ENCODE data around the gene USP24.
"Not testable (repeated sequence)": the region's sequence is repeated elsewhere in the genome, so short reads cannot be mapped to it uniquely, and the experiment has no call there.

Gene USP24

DNA sequence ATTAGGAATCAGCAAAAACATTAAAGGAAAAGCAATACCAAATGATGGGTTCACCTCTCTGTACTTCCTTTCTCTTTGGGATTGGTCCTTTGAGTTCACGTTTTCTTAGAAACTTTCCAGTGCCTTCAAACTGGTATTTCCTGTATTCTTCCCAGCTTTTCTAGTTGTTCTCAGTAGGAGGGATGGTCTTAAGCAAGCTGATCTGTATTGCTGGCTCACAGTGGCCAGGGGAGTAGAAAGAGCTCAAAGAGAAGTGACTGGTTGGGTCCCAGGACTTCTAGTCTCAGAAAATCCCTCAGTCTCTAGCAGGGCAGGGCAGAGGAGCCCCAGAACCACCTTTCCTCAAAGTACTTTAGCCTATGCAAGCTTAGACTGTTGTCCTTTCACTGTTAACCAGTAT lies 10.1 kb upstream of the USP24 start:
- DNase-seq = no peak

DNA sequence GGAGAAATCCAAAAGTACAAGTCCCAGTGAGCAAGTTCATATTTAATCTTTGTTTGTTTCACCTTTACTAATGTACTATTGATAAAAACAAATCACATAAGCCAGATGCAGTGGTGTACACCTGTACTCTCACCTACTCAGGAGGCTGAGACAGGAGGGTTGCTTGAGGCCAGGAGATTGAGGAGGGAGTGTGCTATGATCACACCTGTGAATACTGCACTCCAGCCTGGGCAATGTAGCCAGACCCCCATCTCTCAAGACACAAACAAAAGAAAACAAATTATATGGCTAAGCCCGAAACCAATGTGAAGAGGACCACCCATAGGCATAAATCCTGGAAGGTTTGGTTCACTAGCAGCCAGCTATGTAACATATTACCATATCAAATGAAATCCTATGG lies 9.6 kb upstream of the USP24 start:
- no peak for DNase-seq

DNA sequence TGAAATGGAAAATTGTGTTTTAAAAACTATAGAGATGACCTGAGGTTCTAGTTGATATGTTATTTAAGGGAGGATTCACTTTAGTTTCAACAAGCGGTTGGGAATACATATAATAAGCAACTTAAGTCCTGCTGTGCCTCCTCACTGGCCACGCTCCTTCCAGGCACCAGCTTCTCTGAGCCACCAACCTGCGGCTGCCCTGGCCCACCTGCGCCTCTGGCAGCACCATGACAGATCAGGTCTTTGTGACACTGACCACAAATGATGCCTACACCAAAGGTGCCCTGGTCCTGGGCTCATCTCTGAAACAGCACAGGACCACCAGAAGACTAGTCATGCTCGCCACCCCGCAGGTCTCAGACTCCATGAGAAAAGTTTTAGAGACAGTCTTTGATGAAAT lies 7.0 kb upstream of the USP24 start:
- no peak for DNase-seq

DNA sequence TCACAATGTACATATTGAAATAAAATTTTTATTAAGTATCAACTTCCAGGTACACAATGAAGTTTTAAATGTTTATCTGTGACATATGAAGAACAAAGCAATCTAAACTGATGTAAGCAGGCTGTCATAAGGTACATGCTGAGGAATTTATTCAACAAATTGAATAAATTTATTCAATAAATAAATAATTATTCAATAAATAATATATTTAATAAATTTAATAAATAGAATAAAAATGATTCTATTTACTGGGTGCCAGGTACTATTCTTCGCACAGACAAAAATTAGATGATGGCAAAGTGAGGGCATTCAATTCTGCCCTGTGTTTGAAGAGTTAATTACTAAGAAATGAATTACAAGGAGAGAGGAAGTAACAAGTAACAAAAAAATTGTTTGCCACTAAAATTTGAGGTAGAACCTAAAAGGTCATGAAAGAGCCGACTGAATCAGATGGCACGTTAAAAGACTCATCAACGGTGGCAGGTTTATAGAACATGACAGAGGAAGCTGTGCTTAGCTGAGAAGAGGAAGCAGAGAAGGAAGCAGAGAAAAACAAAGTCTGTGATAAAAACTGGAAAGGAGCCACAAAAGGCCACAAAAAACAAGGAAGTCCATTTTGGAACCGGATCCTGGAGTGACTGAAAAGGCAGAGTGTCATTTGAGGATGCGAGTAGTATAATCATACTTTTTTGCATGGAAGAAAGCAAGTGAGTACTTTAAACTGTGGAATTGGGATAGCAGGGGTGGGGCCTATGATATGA lies 2.2 kb upstream of the USP24 start:
- DNase-seq = no peak

DNA sequence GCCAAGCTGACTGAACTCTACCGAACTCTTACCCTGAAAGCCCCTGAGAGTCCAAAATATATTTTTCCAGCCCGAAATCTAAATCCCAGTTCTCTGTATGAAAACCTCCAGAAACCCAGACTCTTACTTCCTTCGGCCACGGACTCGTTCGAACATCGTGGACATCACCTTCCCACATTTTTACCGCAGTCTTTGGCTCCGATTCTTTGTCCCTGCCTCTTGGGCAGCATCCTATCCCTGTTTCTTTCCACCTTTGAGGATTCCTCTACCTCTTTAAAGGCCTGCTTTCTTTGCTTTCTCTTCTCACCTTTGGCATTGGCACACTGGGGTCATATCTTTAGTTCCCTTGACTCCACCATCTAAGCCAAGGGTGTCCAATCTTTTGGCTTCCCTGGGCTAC lies 932 bp upstream of the USP24 start:
- no peak for DNase-seq

DNA sequence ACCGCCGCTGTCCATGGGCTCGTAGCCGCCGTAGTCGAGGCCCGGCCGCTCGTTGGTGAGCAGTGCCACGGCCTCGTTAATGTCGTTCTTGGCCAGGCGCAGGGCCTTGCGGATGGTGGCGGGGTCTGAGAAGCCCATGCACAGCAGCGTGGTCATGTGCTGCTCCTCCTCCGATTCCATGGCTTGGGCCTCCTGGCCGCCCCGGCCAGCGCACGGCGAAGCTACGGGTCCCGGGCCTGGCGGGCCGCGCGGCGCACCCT lies 300 bp downstream of the USP24 start:
- DNase-seq = peak; percentile 51

DNA sequence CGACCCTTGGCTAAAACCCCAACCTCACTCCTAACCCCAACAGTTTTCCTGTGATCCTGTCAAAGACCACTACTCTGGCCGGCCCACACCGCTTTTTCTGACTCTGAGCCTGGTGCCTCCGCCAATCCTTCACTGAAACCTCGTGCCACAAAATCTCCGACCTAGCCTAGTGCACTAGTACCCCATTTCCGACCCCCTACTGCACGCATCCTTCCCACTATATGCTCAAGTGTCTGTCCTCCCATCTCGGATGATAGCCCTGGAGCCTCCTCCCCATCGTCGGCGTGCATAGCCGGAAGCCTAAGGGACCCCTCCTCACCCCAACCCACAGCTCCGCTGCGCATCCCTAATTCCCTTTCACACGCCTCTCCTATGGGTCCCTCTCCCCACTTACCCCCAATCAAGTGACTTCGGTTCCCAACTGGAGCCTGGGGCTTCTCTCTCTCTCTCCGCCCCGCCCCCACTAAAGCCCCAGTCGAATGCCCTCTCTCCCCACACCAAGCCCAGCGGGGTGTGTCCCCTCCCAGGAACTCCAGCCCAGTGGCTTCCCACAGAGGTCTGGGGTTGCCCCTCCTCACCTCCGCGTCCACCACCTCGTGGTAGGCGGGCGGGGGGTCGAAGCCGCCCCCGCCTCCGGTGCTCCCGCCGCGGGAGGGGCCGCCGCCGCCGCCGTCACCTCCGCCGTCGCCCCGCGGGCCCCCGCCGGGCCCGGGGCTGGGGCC lies 791 bp downstream of the USP24 start:
- DNase-seq = peak; percentile 24

DNA sequence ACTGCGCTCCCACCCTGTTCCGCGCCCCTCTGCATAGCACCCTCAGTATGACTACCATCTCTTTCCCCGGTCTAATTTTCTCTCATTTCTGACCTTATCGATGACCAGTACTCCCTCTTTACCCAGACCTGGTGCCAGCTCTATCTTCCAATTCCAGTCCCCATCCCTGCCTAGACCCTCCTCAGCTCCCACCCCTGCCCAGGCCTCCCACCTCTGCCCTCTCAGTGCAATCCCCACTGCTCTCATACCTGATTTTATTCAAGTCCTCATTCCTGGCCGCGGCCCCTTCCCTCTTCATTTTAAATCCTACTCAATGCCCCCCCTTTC lies 1.3 kb downstream of the USP24 start:
- peak; percentile 27 for DNase-seq

DNA sequence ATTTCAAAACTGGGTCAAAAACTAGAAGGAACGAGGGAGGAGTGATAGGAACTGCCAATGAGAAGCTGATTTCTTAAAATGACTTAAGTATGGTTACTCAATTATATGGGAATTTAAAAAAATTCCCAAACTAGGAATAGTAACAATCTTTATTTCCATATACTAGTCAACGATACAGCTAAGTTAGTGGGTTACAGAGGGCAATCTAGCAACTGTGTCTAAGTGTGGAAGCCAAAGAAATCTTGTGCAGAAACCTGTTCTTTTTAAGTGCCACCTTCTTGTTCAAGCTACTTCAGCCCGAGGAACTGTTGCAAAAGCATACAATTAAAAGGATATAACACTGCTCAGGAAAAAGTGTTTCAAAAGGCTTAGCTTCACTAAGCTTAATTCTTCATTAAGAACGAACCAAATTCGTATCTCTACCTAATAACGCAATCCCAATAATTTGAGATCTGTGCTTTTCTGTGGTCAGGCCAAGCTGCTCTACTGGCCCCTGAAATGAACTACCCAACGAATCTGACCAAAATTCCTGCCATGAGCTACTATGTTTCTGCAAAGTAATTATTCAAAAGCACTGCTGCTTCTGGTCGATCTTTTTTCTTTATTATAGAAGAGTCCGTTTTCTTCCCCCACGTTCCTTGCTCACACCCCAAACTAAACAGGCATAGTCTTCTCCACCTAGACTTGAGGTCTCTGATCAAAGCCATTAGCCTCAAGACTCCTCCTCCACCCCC lies 1.8 kb downstream of the USP24 start:
- no peak for DNase-seq

DNA sequence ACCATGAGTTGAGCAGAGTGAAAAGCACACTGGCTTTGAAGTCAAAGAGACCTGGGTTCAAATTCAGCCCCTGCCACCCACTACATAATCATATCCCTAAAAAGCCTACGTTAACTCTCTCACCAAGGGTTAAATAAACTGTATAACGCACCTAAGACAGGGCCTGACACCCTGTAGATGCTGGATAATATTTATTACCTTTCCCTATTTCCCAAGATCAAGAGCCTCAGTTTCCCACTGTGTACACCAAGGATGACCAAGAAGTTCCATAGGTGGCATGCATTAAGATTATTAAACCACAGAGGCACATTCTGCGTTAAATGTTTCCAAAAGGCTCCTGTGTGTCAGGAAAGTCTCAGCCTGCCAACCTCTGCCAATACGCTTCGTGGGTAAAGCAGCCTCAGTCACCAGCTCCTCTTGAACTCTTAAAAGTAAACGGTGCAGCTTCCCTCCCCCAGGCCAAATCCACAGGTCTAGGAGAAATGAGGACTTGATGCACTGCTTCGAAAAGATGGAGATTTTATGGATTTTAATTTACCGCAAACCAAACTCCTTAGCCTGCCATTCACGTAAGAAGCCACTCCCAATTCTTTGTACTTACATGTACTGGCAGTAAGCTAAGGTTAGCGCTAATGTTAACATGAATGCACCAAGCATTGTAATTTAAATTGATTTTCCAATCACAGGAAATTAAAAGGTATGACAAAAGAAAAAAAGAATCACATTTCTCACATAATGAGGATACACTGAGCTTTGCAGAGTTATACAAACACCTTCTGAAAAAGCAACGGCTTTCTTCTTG lies 2.6 kb downstream of the USP24 start:
- DNase-seq = no peak

DNA sequence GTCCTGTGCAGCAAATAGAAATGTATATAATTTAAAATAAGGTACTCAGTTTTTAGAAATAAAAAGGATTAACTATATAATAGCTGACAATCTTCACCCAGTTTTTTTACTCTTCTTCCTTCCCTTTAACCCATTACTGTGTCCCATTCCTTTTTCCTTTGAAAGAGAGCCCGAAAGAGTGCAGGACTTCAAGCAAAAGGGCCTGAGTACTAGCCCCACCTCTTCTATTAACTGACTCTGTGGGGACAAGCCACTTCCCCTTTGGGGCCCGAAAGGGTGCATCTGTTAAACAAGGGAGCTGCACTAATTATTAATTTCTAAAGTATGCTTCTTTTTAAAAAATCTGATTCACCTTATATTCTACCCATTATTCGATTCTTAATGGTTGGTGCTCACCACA lies 3.3 kb downstream of the USP24 start:
- DNase-seq = no peak

DNA sequence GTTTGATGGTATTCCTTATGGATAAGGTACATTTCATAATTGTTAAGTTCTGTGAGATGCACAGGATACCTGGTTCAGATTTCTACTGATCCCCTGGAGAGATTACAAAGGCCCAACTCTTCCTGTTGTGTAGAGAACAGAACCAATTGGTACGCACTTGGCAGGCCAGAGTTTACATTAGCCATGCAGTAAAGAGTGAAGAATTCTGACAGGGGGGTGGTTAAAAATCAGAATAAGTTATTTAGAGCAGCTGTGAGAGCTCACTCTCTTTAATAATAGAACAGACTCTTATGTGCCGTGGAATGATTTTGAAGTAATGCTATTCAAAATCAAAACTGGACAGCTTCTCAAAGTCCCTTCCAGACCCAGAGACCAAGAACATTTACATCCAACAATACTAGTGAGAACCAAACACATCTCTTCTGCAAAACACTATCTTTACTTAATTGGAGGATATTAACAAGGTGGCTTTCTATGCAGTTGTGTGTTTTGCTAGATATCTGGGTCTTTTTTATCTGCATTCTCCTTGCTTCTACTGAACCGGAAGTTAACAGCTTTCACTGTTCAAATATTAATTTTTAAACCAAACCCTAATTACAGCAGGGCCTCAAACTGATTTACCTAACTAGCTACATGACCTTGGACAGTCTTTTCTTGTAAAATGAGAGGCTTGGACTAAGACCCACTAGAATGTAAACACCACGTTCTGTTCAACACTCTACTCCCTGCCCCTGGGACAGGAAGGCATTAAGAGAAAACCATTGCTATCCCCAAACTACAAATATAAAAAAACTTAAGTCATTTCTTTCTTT lies 4.0 kb downstream of the USP24 start:
- DNase-seq = no peak

DNA sequence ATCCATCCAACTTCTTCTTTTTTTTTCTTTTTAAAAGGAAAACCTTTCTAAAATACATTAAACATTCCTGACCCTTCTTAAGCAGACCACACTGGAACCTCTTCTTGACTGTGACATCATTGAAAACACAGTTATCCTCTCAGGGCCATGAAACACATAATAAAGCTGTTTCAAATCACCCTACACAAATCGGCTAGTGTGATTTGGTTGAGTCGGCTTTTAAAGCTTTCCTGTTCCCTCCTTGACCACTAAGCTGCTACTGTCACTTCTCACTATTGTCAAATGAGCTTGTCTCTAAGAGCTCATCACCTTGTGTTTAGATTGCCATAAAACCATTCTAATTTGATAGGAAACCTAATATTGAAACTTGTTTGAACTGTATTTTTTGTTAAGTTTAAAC lies 5.9 kb downstream of the USP24 start:
- DNase-seq = no peak

DNA sequence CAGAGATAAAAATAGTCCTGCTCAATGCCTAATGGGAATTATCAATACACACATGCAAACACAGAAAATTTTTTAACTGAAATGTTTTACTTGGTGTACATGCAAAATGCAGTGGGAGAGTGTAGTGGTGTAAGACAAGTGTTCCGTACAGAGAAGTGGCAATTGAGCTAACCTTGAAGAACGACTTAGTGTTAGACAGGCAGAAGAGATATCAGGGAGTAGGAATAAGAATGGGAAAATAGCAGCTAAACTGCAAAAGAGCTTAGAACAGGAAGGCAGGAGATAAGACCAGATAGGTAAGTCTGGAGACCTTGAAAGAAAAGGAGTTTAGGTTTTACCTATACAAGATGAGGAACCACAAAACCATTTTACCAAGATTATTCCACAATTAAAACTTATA lies 9.0 kb downstream of the USP24 start:
- DNase-seq = no peak

DNA sequence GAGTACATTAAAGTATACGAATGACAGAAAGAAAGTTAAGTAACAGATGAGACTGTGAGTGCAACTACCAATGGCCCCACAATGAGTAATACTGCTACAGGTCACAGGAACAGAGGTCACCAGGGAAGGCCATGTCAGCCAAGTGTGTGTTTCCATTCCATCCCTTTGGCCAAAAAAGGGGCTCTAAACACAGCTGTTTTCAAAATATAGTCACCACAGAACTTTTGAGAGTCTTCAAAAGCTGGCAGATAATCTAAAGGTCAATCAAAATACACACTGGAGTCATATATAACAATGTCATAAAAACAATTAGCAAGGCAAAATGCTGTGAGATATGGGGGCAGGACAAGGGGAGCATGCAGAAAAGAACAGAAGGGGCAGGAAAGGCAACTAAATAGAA lies 10.2 kb downstream of the USP24 start:
- DNase-seq = no peak

DNA sequence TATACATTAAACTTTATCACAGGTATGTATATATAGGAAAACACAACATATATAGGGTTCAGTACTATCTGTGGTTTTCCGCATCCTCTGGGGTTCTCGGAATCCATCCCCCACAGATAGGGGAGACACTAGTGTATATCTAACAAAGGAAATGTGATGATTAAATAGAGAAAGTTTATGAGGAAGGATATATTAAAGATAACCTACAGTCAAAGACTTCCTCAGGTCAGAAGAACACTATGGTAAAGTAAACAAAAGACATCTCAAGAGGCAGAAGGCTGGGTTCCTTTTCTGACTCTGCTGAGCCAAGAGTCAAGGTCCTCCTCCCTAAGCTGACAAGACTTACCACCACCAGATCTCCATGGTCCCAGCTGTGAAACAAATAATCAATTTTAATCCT lies 12.1 kb downstream of the USP24 start:
- DNase-seq = no peak

DNA sequence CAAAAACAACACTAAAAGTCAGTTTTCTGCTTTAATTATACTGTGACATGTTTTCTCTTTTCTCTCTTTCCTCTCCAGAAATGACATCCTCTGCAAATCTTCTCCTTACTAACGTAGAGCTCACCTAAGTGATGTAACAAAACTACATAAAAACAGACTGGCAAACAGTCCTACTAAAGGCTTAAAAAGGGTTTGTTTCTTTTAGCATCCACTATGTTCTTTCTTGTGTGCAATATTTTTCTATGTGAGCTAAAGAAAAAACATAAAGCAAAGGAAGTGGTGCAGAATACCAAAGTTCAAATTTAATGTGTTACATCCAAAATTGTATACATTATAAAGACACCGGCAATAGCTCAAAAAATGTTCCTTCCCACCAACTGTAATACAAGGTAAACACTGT lies 14.5 kb downstream of the USP24 start:
- DNase-seq = no peak

DNA sequence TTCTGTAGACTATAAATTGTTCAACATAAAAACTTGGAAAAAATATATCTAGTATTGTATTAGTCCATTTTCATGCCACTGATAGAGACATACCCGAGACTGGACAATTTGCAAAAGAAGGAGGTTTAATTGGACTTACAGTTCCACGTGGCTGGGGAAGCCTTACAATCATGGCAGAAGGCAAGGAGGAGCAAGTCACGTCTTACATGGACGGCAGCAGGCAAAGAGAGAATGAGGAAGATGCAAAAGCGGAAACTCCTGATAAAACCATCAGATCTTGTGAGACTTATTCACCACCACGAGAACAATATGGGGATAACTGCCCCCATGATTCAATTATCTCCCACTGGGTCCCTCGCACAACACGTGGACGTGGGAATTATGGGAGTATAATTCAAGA lies 15.4 kb downstream of the USP24 start:
- DNase-seq = not testable (repeated sequence)

DNA sequence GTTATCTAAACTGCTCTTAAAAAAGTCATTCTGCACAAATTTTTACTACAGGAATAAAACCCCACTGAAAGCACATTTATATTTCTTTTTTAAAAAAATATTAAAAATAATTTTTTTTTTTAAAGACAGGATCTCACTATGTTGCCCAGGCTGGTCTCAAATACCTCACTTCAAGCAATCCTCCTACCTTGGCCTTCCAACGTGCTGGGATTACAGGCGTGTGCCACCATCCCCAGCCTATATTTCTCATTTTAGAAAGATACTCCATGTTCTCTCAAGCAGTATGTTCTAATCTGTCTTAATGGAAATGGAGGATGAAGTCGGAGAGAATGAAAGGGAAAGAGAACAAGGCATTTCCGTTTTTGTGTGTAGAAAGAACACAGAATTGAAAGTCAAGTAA lies 17.1 kb downstream of the USP24 start:
- DNase-seq = no peak

DNA sequence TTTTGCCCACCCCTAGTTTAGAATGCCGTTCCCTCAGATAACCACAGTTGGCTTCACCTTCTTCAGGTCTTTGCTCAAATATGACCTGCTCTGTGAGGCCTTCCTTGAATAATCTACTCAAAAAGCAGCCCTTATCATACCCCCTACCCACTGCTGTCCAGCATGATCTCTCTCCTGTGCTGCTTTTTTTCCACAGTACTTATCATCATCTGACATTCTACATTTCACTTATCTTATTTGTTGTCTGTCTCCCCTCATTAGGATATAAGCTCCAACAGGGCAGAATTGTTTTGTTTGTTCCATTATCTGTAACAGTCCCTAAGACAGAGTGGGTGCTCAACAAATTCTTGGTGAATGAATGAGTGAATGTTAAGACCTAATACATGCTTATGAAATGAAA lies 18.1 kb downstream of the USP24 start:
- DNase-seq = no peak

DNA sequence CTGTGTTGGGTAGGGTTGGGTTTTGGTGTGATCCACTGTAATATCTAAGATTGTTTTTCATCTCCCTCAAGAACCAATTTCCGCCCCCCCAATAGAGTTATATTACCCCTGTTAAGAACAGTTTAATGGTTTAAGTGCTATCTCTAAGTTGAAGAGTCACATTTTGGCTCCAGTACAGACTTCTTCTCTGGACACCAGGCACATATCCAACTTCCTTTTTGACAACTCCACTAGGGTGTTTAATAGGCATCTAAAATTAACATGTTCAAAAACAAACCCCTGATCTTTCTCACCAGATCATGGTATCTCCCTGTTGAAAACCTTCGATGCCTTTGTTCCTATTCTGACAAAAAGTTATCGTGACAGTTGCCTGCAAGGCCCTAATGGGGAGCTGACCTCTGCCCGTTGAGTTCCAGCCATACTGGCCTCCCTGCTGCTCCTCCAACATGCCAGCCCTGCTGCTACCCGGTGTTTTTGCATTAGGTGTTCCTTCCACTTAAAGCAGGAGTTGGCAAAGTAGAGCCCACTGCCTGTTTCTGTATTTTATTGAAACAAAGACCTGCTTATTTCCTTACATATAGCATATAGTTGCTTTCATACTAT lies 18.6 kb downstream of the USP24 start:
- no peak for DNase-seq

DNA sequence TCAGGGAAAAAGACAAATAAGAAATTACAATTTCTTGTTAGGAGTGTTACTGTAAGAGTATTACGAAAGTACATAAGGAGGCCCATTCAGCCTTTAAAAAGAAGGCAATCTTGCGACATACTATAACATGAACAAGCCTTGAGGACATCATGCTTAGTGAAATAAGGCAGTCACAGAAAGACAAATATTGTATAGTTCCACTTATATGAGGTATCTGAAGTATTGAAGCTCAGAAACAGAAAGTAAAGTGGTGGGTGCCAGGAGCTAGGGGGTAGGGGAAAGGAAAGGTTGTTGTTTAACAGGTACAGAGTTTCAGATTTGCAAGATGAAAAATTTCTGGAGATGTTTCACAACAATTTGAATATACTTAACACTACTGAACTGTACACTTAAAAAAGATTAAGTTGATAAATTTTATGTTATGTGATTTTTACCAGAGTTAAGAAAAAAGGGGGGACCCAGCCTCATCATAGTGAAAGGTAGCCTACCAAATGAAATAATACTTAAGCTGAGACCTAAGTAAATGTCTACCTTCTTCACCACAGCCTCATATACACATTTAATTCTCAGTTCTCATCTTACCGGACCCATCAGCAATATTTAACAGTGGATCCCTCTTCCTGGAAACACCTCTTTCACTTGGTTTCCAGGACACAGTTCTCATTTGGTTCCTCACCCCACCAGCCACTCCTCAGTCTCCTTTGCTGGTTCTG lies 19.5 kb downstream of the USP24 start:
- DNase-seq = no peak
